Esophagus squamous epithelium (tissue), 5 donors: ENCODE measurements around the gene IER5L. TPM values are rescaled to one million over a fixed set of nuclear protein-coding genes. Genes with fewer than 3 reads are reported as not detected.
"Not testable (repeated sequence)": the region's sequence is repeated elsewhere in the genome, so short reads cannot be mapped to it uniquely, and the experiment has no call there.

Experiments
- DNase-seq: peaks from one replicate; lab custom pipeline; 2025; lab: John Stamatoyannopoulos, UW
- H3K27ac ChIP-seq, 4 donors: fragments of 200-600 bp; sonication (generic); one replicate each; pipeline ENCODE4 v1.5.1; 2016 to 2019; ENCODE audit warnings: mild to moderate bottlenecking in 1 of 4
- H3K27me3 ChIP-seq, 4 donors: fragments of 200-600 bp; sonication (generic); 1 replicate in 3 of 4; 2 replicates in 1 of 4; pipeline versions ENCODE4 v1.5.1 to v1.6.0; 2017 to 2021; ENCODE audit warnings: antibody characterized with exemption in 1 of 4
- H3K36me3 ChIP-seq, 3 donors: fragments of 200-600 bp; sonication (generic); one replicate each; pipeline ENCODE4 v1.5.1; 2016 to 2019
- H3K4me1 ChIP-seq, 3 donors: fragments of 200-600 bp; sonication (generic); one replicate each; pipeline ENCODE4 v1.5.1; 2017 to 2019
- H3K4me3 ChIP-seq, 4 donors: fragments of 200-600 bp; sonication (generic); 1 replicate in 3 of 4; 2 replicates in 1 of 4; pipeline ENCODE4 v1.5.1; 2016 to 2019; ENCODE audit warnings: mild to moderate bottlenecking in 2 of 4, moderate library complexity in 1 of 4
- H3K9me3 ChIP-seq, 3 donors: fragments of 200-600 bp; sonication (generic); one replicate each; pipeline ENCODE4 v1.5.1; 2016 to 2019
- CTCF ChIP-seq, 6 experiments: fragments of 450-650 bp in 4 of 6; fragments of 200-600 bp in 2 of 6; sonication (generic) in 2 of 6; IDR thresholded peaks; one replicate each; pipeline ENCODE4 v1.5.1; 2016 to 2019; ENCODE audit warnings: antibody characterized with exemption in 6 of 6, mild to moderate bottlenecking in 4 of 6, moderate library complexity in 4 of 6
- POLR2A ChIP-seq, 4 donors: fragments of 450-650 bp; IDR thresholded peaks; one replicate each; pipeline ENCODE4 v1.6.1; 2017; ENCODE audit warnings: antibody characterized with exemption in 4 of 4, mild to moderate bottlenecking in 4 of 4, moderate library complexity in 3 of 4
- WGBS, 2 donors: methylation state at CpG; one replicate each; pipeline ENCODE4 v1.1.5; 2018; 5-methylcytosine and 5-hydroxymethylcytosine counted together
- intact Hi-C: fragments of 100-400 bp; cut with DNase I; formaldehyde crosslinking; loops from one replicate; pipeline ENCODE4 v1.15.0; 2022
- total RNA-seq, 4 donors: library from RNA; depleted of rRNA; stranded (reverse); fragments of >200 nt; gene quantifications; one replicate each; pipeline ENCODE4 v1.1.0, GENCODE V29; 2016
- donor health status: DM: yes; HTN: yes; CAD: no.

The IER5L gene
- total RNA-seq, 4 donors from 2014 or later = 6.1 to 8.7 (median 7.2) TPM

GRCh38 chr9:129135476-129135875 lies 42.6 kb downstream of the IER5L start:
- Histone ChIP-seq H3K4me3 (no peak overlapping the region), H3K9me3 (no peaks in the 10 kb centered on the region), H3K27ac (no peak overlapping the region), H3K4me1 (peaks cover 25 to 46% (median 30%) of the 10 kb centered on the region in 3 donors), H3K36me3 (peaks cover 13 to 79% (median 25%) of the 10 kb centered on the region in 3 donors), H3K27me3 (no peaks in the 10 kb centered on the region)
- TF ChIP-seq CTCF (IDR thresholded peaks at IDR 0.05) (no peak), POLR2A (IDR thresholded peaks at IDR 0.05) (no peak)
- no peak for DNase-seq
- intact Hi-C loops = loop anchor here (5.0 kb wide), 1 partner anchor 477 kb away; no protein-coding TSS in a partner anchor
- WGBS, 2 donors = 91% methylated on average over 3 to 5 of the region's 6 CpGs

- intact Hi-C loops = no loop called here
These were observed 45.0 kb downstream of the IER5L start for GRCh38 chr9:129133082-129133481.

GRCh38 chr9:129131300-129132145 lies 46.5 kb downstream of the IER5L start:
- Histone ChIP-seq H3K9me3 (no peaks in the 10 kb centered on the region), H3K4me1 (peaks cover 0 to 21% (median 6%) of the 10 kb centered on the region in 3 donors), H3K27ac (peak overlapping the region in 2 of 4 donors; percentile 14 to 39), H3K36me3 (peaks cover 19 to 97% (median 20%) of the 10 kb centered on the region in 3 donors), H3K4me3 (no peak overlapping the region), H3K27me3 (no peaks in the 10 kb centered on the region)
- TF ChIP-seq CTCF (IDR thresholded peaks at IDR 0.05) (peak; percentile 94 to 99 (median 98)), POLR2A (IDR thresholded peaks at IDR 0.05) (no peak)
- DNase-seq = no peak
- intact Hi-C loops = no loop called here
- 22 to 43% methylated on average over 3 to 11 of the region's 13 CpGs for WGBS, 2 donors

More at GRCh38 chr9:129133082-129133481, 45.0 kb downstream of the IER5L start:
- Histone ChIP-seq H3K36me3 (peaks cover 18 to 97% (median 25%) of the 10 kb centered on the region in 3 donors), H3K27ac (no peak overlapping the region), H3K4me3 (no peak overlapping the region), H3K27me3 (no peaks in the 10 kb centered on the region), H3K4me1 (peaks cover 5 to 24% (median 11%) of the 10 kb centered on the region in 3 donors), H3K9me3 (no peaks in the 10 kb centered on the region)
- WGBS, 2 donors = no CpG with 5 or more reads among the region's 4 CpGs
- TF ChIP-seq CTCF (IDR thresholded peaks at IDR 0.05) = no peak
- DNase-seq = no peak

GRCh38 chr9:129130791-129131190 lies 47.3 kb downstream of the IER5L start:
- TF ChIP-seq POLR2A (IDR thresholded peaks at IDR 0.05) (no peak), CTCF (IDR thresholded peaks at IDR 0.05) (no peak)
- Histone ChIP-seq H3K4me3 (no peak overlapping the region), H3K36me3 (peaks cover 17 to 97% (median 17%) of the 10 kb centered on the region in 3 donors), H3K4me1 (peaks cover 0 to 29% (median 6%) of the 10 kb centered on the region in 3 donors), H3K9me3 (no peaks in the 10 kb centered on the region), H3K27ac (peak overlapping the region in 1 of 4 donors; percentile 14), H3K27me3 (no peaks in the 10 kb centered on the region)
- 59 to 65% methylated on average over 3 of the region's 3 CpGs for WGBS, 2 donors
- no peak for DNase-seq
- intact Hi-C loops = no loop called here

- H3K27ac ChIP-seq, DNase-seq, intact Hi-C loops, H3K4me3 ChIP-seq, H3K9me3 ChIP-seq, H3K27me3 ChIP-seq: not testable (repeated sequence)
- 73 to 79% methylated on average over 7 of the region's 7 CpGs for WGBS, 2 donors
- Histone ChIP-seq H3K4me1 (peaks cover under 1 to 34% (median 6%) of the 10 kb centered on the region in 3 donors), H3K36me3 (peaks cover 12 to 97% (median 14%) of the 10 kb centered on the region in 3 donors)
These were observed 47.8 kb downstream of the IER5L start for GRCh38 chr9:129130271-129130670.
